Lower lobe of right lung (tissue), 2 donors: ENCODE measurements around the gene TRAPPC3. TPM values are rescaled to one million over a fixed set of nuclear protein-coding genes. Genes with fewer than 3 reads are reported as not detected.

Experiments used
- ATAC-seq, 2 donors: fragments of 200-7000 bp; cut with Tn5 transposase; one replicate each; pipeline ENCODE4 v1.9.1; 2020 to 2022; ENCODE audit warnings: mild to moderate bottlenecking in 2 of 2, moderate library complexity in 2 of 2
- DNase-seq: peaks from one replicate; pipeline ENCODE4 v3.0.0-alpha.2; 2020
- H3K27ac ChIP-seq: fragments of 200-600 bp; one replicate; pipeline ENCODE4 v1.8.0; 2022
- H3K27me3 ChIP-seq: fragments of 200-600 bp; one replicate; pipeline ENCODE4 v1.8.0; 2022; ENCODE audit warnings: low read depth
- H3K36me3 ChIP-seq: fragments of 200-600 bp; one replicate; pipeline ENCODE4 v1.8.0; 2022; ENCODE audit warnings: mild to moderate bottlenecking
- H3K4me1 ChIP-seq: fragments of 200-600 bp; one replicate; pipeline ENCODE4 v1.8.0; 2022
- H3K4me3 ChIP-seq: fragments of 200-600 bp; one replicate; pipeline ENCODE4 v1.8.0; 2022; ENCODE audit warnings: mild to moderate bottlenecking
- H3K9me3 ChIP-seq: fragments of 200-600 bp; one replicate; pipeline ENCODE4 v1.8.0; 2022
- intact Hi-C: fragments of 100-400 bp; cut with DNase I; formaldehyde crosslinking; loops from one replicate; pipeline ENCODE4 v1.11.0; 2022
- total RNA-seq: library from RNA; stranded (reverse); fragmentation: NEBNext Ultra II Directional; extraction: Animal tissue kit (Norgen Biotek cat#: 25700); gene quantifications from one replicate; pipeline ENCODE4 v1.2.1, GENCODE V29; 2021
- TF ChIP-seq, protein P1 (sequence below): fragments of 200-600 bp; IDR thresholded peaks from one replicate; pipeline ENCODE4 v1.8.0; 2022; ENCODE audit warnings: antibody characterized with exemption, mild to moderate bottlenecking
- donor health status: DM: no; HTN: yes; CAD: no; lungs with severe emphysema.

Gene TRAPPC3
- total RNA-seq, 1 donor from 2014 or later: 60.3 TPM

DNA sequence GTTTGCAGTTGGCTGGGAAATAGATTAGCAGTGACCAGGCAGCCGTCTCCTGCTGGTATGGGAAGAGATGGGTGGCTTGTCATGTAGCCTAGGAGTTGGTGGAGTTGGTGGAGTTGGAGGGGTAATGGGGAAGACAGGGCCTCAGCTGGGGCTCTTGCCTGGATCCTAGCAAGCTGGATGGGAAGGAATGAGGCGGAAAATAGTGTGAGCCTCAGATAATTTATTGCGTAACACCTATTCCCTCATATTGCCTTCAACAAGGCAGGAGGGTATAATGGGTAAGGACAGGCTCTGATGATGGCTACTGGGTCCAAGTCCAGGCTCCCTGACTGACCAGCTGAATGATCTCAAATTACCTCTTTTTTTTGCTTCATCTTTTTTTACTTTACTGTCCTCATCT, 19.2 kb upstream of the TRAPPC3 start:
- no peak overlapping the region for H3K27ac ChIP-seq
- no peak for ATAC-seq
- intact Hi-C loops: no loop called here
- TF ChIP-seq, protein P1, sequence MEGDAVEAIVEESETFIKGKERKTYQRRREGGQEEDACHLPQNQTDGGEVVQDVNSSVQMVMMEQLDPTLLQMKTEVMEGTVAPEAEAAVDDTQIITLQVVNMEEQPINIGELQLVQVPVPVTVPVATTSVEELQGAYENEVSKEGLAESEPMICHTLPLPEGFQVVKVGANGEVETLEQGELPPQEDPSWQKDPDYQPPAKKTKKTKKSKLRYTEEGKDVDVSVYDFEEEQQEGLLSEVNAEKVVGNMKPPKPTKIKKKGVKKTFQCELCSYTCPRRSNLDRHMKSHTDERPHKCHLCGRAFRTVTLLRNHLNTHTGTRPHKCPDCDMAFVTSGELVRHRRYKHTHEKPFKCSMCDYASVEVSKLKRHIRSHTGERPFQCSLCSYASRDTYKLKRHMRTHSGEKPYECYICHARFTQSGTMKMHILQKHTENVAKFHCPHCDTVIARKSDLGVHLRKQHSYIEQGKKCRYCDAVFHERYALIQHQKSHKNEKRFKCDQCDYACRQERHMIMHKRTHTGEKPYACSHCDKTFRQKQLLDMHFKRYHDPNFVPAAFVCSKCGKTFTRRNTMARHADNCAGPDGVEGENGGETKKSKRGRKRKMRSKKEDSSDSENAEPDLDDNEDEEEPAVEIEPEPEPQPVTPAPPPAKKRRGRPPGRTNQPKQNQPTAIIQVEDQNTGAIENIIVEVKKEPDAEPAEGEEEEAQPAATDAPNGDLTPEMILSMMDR: no peak
- no peak for DNase-seq
- peaks cover 54% of the 10 kb centered on the region for H3K36me3 ChIP-seq
- no peak overlapping the region for H3K4me3 ChIP-seq
- H3K4me1 ChIP-seq: peaks cover 46% of the 10 kb centered on the region
- H3K9me3 ChIP-seq: no peaks in the 10 kb centered on the region
- H3K27me3 ChIP-seq: no peaks in the 10 kb centered on the region

DNA sequence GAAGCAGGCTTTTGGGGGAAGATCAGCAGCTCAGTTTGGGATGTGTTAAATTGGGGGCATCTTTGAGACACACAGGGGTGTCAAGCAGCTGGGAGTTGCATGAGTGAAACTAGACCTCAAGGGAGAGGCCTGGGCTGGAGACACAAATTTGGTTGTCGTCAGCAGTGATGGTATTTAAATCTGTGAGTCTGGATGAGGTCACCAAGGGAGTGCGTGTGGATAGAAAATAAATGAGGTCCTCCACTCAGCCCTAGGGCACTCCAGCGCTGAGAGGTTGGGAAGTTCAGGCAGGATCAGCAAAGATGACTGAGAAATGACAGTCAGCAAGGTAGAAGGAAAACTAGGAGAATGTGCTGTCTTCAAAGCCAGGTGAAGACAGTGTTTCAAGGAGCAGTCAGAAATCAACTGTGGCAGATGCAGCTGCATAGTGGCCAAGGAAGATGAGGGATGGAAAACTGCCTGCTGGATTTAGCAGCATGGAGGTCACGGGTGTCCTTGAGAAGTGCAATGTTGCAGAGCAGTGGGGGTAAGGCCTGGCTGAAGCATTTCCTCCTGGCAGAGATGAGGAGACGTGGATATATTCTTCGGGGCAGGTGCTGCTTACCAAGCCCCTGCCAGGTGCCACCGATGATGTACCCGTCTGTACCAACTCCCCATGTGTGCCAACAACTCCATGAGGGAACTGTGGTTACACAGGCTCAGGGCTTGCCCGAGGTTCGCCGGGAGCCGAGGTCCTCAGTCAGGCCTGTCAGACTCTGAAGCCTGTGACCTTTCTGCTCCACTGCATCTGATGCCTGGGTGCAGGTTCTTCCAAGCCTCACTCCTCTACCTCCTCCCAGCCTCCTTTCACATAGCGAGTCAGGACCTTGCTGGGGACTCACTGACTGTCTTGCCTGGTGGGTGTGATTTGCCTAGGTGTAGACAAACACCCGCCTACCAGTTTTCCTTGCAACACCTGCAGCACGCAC, 17.9 kb upstream of the TRAPPC3 start:
- Histone ChIP-seq H3K4me1 (peaks cover 59% of the 10 kb centered on the region), H3K9me3 (no peaks in the 10 kb centered on the region), H3K27ac (no peak overlapping the region), H3K36me3 (peaks cover 41% of the 10 kb centered on the region), H3K4me3 (no peak overlapping the region), H3K27me3 (no peaks in the 10 kb centered on the region)
- TF ChIP-seq, protein P1: no peak
- ATAC-seq (no peak), DNase-seq (no peak)
- intact Hi-C loops: no loop called here

DNA sequence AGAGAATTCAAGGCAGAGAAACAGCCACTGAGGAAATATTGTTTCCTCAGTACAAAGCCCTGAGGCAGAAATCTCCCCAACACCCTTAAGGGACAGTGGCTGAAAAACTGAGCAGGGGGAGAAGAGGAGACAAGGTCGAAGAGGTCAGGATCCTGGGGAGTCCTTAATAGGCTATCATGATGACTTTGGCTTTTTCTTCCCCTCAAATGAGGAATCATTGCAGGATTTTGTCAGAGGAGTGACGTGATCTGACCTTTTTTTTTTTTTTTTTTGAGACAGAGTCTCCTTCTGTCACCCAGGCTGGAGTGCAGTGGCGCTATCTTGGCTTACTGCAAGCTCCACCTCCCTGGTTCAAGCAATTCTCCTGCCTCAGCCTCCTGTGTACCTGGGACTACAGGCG, 16.9 kb upstream of the TRAPPC3 start:
- Histone ChIP-seq H3K27me3 (no peaks in the 10 kb centered on the region), H3K9me3 (no peaks in the 10 kb centered on the region), H3K4me1 (peaks cover 70% of the 10 kb centered on the region), H3K4me3 (no peak overlapping the region), H3K36me3 (peaks cover 30% of the 10 kb centered on the region), H3K27ac (no peak overlapping the region)
- DNase-seq (no peak), ATAC-seq (no peak)
- TF ChIP-seq, protein P1: no peak
- intact Hi-C loops: no loop called here

DNA sequence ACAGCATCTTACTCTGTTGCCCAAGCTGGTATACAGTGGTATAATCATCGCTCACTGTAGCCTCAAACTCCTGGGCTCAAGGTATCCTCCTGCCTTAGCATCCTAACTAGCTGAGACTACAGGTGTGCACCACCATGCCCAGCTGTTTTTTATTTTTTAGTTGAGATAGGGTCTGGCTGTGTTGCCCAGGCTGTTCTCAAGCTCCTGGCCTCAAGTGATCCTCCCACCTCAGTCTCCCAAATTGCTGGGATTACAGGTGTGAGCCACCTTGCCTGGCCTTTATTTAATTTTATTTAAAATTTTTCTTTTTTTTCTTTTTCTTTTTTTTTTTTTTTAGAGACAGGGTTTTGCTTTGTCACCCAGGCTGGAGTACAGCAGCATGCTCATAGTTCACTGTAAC, 15.9 kb upstream of the TRAPPC3 start:
- H3K36me3 ChIP-seq: peaks cover 20% of the 10 kb centered on the region
- no peak for ATAC-seq

DNA sequence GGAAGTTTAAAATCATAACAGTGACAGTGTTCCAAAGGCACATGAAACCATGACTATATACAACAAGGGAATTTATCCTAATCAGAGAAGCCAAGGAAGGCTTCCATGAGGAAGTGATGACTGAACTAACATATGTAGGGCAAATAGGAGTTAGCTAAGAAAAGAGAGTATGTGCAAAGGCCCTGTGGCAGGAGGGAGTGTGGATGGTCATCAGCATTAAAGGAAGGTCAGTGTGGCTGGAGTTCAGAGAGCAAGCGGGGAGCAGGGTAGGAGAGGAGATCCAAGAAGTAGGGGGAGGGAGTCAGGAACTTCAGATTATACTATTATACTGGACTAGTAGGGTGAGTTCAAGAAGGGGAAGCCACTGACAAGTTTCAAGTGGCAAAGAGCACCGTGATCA, 15.1 kb upstream of the TRAPPC3 start:
- intact Hi-C loops: no loop called here
- no peak overlapping the region for H3K27ac ChIP-seq
- no peak overlapping the region for H3K4me3 ChIP-seq
- ATAC-seq (no peak), DNase-seq (no peak)
- H3K4me1 ChIP-seq: peaks cover 87% of the 10 kb centered on the region
- no peaks in the 10 kb centered on the region for H3K9me3 ChIP-seq
- peaks cover 12% of the 10 kb centered on the region for H3K36me3 ChIP-seq
- TF ChIP-seq, protein P1: no peak
- no peaks in the 10 kb centered on the region for H3K27me3 ChIP-seq

More for the DNA sequence above, 15.9 kb upstream of the TRAPPC3 start:
- TF ChIP-seq, protein P1: no peak
- intact Hi-C loops: no loop called here
- no peak for DNase-seq
- no peaks in the 10 kb centered on the region for H3K27me3 ChIP-seq
- H3K27ac ChIP-seq: no peak overlapping the region
- no peak overlapping the region for H3K4me3 ChIP-seq
- no peaks in the 10 kb centered on the region for H3K9me3 ChIP-seq
- peaks cover 80% of the 10 kb centered on the region for H3K4me1 ChIP-seq
